D721Med (cell line): ENCODE measurements around the gene OR51M1.
"Not testable (repeated sequence)": the region's sequence is repeated elsewhere in the genome, so short reads cannot be mapped to it uniquely, and the experiment has no call there.

Source experiments
- DNase-seq: peaks from one replicate; pipeline ENCODE4 v3.0.0; 2011; ENCODE audit warnings: low spot score; ENCODE audit not compliant: insufficient read length
- FAIRE-seq: peaks from 2 replicates; lab custom pipeline; 2011; peaks lifted over from hg19 to GRCh38; lab: Jason Lieb, UNC
- CTCF ChIP-seq: IDR thresholded peaks from 2 replicates; pipeline ENCODE4 v1.5.1; 2012; ENCODE audit warnings: mild to moderate bottlenecking, control low read depth; ENCODE audit not compliant: insufficient read depth; ENCODE audit errors: missing control alignments

The OR51M1 gene

GRCh38 chr11:5348551-5349194 lies 34.9 kb upstream of the OR51M1 start:
- no peak for TF ChIP-seq CTCF
- no peak for DNase-seq
- no peak for FAIRE-seq

- DNase-seq (no peak), FAIRE-seq (no peak)
- no peak for TF ChIP-seq CTCF
These were observed 34.1 kb upstream of the OR51M1 start for GRCh38 chr11:5349550-5349949.

- no peak for TF ChIP-seq CTCF
- DNase-seq (no peak), FAIRE-seq (no peak)
These were observed 32.4 kb upstream of the OR51M1 start, which contains the start of gene OR51B6 for GRCh38 chr11:5351208-5351607. Gene OR51B6, plus strand, starts transcription at chr11:5351508. Its CDS starts 0 bp downstream, at chr11:5351508.

GRCh38 chr11:5356031-5356430 lies 27.6 kb upstream of the OR51M1 start:
- FAIRE-seq, DNase-seq: not testable (repeated sequence)

- TF ChIP-seq CTCF = no peak
- DNase-seq = no peak
- FAIRE-seq = no peak
These were observed 21.5 kb upstream of the OR51M1 start for GRCh38 chr11:5362017-5362625.

GRCh38 chr11:5363679-5364078 lies 19.9 kb upstream of the OR51M1 start:
- FAIRE-seq = no peak
- DNase-seq = no peak
- no peak for TF ChIP-seq CTCF

GRCh38 chr11:5364214-5364613 lies 19.4 kb upstream of the OR51M1 start:
- FAIRE-seq = no peak
- DNase-seq = no peak
- no peak for TF ChIP-seq CTCF

GRCh38 chr11:5366365-5366764 lies 17.2 kb upstream of the OR51M1 start:
- not testable (repeated sequence) for FAIRE-seq, DNase-seq
